Globus pallidus (tissue), 1 donor: ENCODE results near the gene ZC3H7A.
A peak's percentile ranks its signal among the peaks of the same experiment; 100 is the strongest.

Source experiments
- DNase-seq: peaks from one replicate; pipeline ENCODE4 v3.0.0-alpha.2; 2015; ENCODE audit warnings: low spot score

ZC3H7A gene

GRCh38 chr16:11735787-11736186 is 61.3 kb downstream of the ZC3H7A start:
- DNase-seq, result no peak

- no peak for DNase-seq
These were observed 62.4 kb downstream of the ZC3H7A start for GRCh38 chr16:11734653-11735043.

- DNase-seq, result no peak
These were observed 62.9 kb downstream of the ZC3H7A start for GRCh38 chr16:11734025-11734652.

GRCh38 chr16:11731222-11731621 is 65.8 kb downstream of the ZC3H7A start:
- no peak for DNase-seq

- no peak for DNase-seq
These were observed 67.3 kb downstream of the ZC3H7A start for GRCh38 chr16:11729787-11730186.

- DNase-seq, result no peak
These were observed 69.1 kb downstream of the ZC3H7A start for GRCh38 chr16:11727796-11728543.

- no peak for DNase-seq
These were observed 71.0 kb downstream of the ZC3H7A start for GRCh38 chr16:11726008-11726407.

- no peak for DNase-seq
These were observed 71.6 kb downstream of the ZC3H7A start for GRCh38 chr16:11725457-11725856.

GRCh38 chr16:11722468-11722808 is 74.6 kb downstream of the ZC3H7A start:
- no peak for DNase-seq

- DNase-seq, result no peak
These were observed 75.1 kb downstream of the ZC3H7A start for GRCh38 chr16:11721781-11722467.

GRCh38 chr16:11719762-11720161 is 77.3 kb downstream of the ZC3H7A start:
- DNase-seq, result no peak

GRCh38 chr16:11719171-11719570 is 77.9 kb downstream of the ZC3H7A start:
- no peak for DNase-seq

- no peak for DNase-seq
These were observed 79.2 kb downstream of the ZC3H7A start for GRCh38 chr16:11717811-11718210.

- no peak for DNase-seq
These were observed 80.7 kb downstream of the ZC3H7A start for GRCh38 chr16:11716336-11716735.

GRCh38 chr16:11715246-11715947 is 81.7 kb downstream of the ZC3H7A start:
- DNase-seq, result no peak

- no peak for DNase-seq
These were observed 84.9 kb downstream of the ZC3H7A start for GRCh38 chr16:11712122-11712521.

- no peak for DNase-seq
These were observed 85.4 kb downstream of the ZC3H7A start for GRCh38 chr16:11711662-11712061.

- DNase-seq, result no peak
These were observed 88.6 kb downstream of the ZC3H7A start for GRCh38 chr16:11708421-11708820.

GRCh38 chr16:11707679-11708197 is 89.3 kb downstream of the ZC3H7A start:
- no peak for DNase-seq

- DNase-seq, result peak; percentile 47
These were observed 90.8 kb downstream of the ZC3H7A start for GRCh38 chr16:11706180-11706742.

GRCh38 chr16:11705311-11706025 is 91.6 kb downstream of the ZC3H7A start:
- peak; percentile 39 for DNase-seq
